ENCODE data around the gene GNPTAB. TPM values are rescaled to one million over a fixed set of nuclear protein-coding genes. Genes with fewer than 3 reads are reported as not detected.

Gene GNPTAB
- total RNA-seq, 4 donors from 2014 or later, result 26.0 to 64.4 (median 34.3) TPM

- TF ChIP-seq CTCF (IDR thresholded peaks at IDR 0.05; ENCODE audit: low read depth), result no peak
Measured at GRCh38 chr12:101855976-101856375, 25.2 kb upstream of the GNPTAB start.

GRCh38 chr12:101855364-101855884 lies 24.7 kb upstream of the GNPTAB start:
- TF ChIP-seq CTCF (IDR thresholded peaks at IDR 0.05; ENCODE audit: low read depth), result no peak

GRCh38 chr12:101854747-101855146 lies 24.0 kb upstream of the GNPTAB start:
- no peak for TF ChIP-seq CTCF (IDR thresholded peaks at IDR 0.05; ENCODE audit: low read depth)

GRCh38 chr12:101852998-101853397 lies 22.2 kb upstream of the GNPTAB start:
- no peak for TF ChIP-seq CTCF (IDR thresholded peaks at IDR 0.05; ENCODE audit: low read depth)

- TF ChIP-seq CTCF (IDR thresholded peaks at IDR 0.05; ENCODE audit: low read depth), result no peak
Measured at GRCh38 chr12:101850199-101850598, 19.4 kb upstream of the GNPTAB start.

- TF ChIP-seq CTCF (IDR thresholded peaks at IDR 0.05; ENCODE audit: low read depth), result no peak
Measured at GRCh38 chr12:101847325-101847724, 16.6 kb upstream of the GNPTAB start.

- no peak for TF ChIP-seq CTCF (IDR thresholded peaks at IDR 0.05; ENCODE audit: low read depth)
Measured at GRCh38 chr12:101845137-101845711, 14.5 kb upstream of the GNPTAB start.

Measured in subcutaneous adipose tissue (tissue), 4 donors.